Kidney glomerular epithelial cell (primary cell): ENCODE data around the gene ZNF536.

Experiments used
- DNase-seq: peaks from one replicate; lab custom pipeline; 2025; lab: John Stamatoyannopoulos, UW

ZNF536 gene

GRCh38 chr19:30606114-30607050 is 234.2 kb downstream of the ZNF536 start:
- no peak for DNase-seq
